ENCODE results near the gene OR9Q1.

Gene OR9Q1

GRCh38 chr11:58003591-58003990, 20.1 kb upstream of the OR9Q1 start:
- H3K4me3 ChIP-seq (ENCODE audit: control insufficient read depth, low read depth, low read length) = no peak overlapping the region
- no peak for DNase-seq (ENCODE audit: low read depth)
- TF ChIP-seq, protein P1, sequence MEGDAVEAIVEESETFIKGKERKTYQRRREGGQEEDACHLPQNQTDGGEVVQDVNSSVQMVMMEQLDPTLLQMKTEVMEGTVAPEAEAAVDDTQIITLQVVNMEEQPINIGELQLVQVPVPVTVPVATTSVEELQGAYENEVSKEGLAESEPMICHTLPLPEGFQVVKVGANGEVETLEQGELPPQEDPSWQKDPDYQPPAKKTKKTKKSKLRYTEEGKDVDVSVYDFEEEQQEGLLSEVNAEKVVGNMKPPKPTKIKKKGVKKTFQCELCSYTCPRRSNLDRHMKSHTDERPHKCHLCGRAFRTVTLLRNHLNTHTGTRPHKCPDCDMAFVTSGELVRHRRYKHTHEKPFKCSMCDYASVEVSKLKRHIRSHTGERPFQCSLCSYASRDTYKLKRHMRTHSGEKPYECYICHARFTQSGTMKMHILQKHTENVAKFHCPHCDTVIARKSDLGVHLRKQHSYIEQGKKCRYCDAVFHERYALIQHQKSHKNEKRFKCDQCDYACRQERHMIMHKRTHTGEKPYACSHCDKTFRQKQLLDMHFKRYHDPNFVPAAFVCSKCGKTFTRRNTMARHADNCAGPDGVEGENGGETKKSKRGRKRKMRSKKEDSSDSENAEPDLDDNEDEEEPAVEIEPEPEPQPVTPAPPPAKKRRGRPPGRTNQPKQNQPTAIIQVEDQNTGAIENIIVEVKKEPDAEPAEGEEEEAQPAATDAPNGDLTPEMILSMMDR (conservative IDR thresholded peaks at IDR 0.05; ENCODE audit: control insufficient read depth, insufficient read depth, low read depth, low read length) = no peak

DNA sequence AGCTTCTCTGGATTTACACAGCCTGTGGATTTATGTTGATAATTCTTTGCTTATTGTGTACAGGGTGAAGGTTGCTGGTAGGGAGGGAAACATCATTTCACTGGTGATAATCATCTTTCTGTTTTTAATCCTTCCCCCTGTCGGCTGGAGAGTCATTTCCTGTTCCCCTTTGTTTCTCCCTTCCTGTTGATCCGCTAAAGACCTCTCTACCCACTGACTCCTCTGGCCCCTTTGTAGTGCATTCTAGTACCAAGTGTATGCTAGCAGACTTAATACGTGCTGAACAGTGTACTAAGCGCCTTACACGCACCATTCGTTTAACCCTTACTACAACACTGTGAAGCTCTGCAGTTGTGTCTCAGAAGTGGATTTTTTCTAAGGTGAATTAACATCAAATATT, 19.0 kb upstream of the OR9Q1 start:
- no peak for DNase-seq (ENCODE audit: low read depth)
- no peak overlapping the region for H3K4me3 ChIP-seq (ENCODE audit: control insufficient read depth, low read depth, low read length)
- TF ChIP-seq, protein P1 (conservative IDR thresholded peaks at IDR 0.05; ENCODE audit: control insufficient read depth, insufficient read depth, low read depth, low read length) = no peak

DNA sequence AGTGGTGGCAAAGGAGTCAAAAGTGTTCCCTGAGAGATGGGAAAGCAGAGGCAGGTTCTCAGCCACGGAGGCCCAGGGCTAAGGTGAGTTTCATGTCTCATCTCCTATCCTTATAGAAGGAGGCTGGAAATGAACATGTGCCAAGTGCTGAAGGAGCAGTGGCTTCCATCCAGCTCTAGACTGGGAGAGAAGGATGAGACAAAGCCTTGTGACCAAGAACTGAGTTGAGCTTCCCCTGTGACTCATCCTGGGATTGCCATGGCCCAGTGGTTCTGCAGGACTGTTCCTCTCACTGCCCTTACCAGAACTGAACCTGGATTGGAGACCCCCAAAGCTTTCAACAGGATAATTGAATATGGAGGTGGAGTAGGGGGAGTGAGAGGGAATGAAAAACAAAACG, 16.7 kb upstream of the OR9Q1 start:
- no peak overlapping the region for H3K4me3 ChIP-seq (ENCODE audit: control insufficient read depth, low read depth, low read length)
- TF ChIP-seq, protein P1 (conservative IDR thresholded peaks at IDR 0.05; ENCODE audit: control insufficient read depth, insufficient read depth, low read depth, low read length) = no peak
- DNase-seq (ENCODE audit: low read depth) = peak; percentile 63

DNA sequence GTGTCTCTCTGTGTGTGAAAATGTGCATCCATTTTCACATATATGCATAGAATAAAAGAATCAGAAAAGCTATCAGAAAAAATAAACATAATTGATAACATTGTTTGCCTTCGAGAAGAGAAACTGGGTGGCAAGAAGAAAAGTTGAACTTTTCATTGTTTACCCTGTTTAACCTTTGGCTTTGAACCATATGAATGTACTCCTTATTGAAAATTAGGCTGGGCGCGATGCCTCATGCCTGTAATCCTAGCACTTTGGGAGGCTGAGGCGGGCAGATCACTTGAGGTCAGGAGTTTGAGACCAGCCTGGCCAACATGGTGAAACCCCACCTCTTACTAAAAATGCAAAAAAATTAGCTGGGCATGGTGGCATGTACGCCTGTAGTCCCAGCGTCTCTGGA, 11.9 kb upstream of the OR9Q1 start:
- no peak for DNase-seq (ENCODE audit: low read depth)
- TF ChIP-seq, protein P1 (conservative IDR thresholded peaks at IDR 0.05; ENCODE audit: control insufficient read depth, insufficient read depth, low read depth, low read length) = no peak
- H3K4me3 ChIP-seq (ENCODE audit: control insufficient read depth, low read depth, low read length) = no peak overlapping the region

DNA sequence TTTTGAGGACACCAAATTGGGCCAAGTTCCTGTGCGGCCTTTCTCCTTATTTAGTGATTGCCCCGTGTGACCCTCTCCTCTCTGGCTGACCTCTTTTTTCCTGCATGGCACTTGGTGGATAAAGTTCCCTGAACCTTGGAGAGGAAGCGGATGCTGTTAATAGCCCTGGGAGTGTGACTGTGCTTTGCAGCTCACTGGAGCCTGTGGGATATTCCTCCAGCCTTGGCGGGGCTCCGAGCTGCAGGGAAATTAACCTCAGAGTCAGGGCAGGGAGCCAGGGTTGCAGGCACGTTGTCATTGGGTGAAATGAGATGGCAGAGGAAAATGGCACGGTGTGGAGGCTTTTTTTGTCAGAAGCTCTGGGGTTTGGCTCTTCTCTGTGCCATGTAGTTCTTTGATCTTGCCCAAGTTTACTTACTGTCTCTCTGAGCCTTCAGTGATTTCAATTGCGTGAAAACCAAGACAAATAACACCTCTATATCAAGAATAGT, 965 bp downstream of the OR9Q1 start:
- TF ChIP-seq, protein P1 (conservative IDR thresholded peaks at IDR 0.05; ENCODE audit: control insufficient read depth, insufficient read depth, low read depth, low read length) = no peak
- DNase-seq (ENCODE audit: low read depth) = peak; percentile 56
- H3K4me3 ChIP-seq (ENCODE audit: control insufficient read depth, low read depth, low read length) = no peak overlapping the region

GRCh38 chr11:58027341-58027740, 3.7 kb downstream of the OR9Q1 start:
- DNase-seq (ENCODE audit: low read depth) = peak; percentile 43
- TF ChIP-seq, protein P1 (conservative IDR thresholded peaks at IDR 0.05; ENCODE audit: control insufficient read depth, insufficient read depth, low read depth, low read length) = no peak

More at GRCh38 chr11:58027341-58027740, 3.7 kb downstream of the OR9Q1 start:
- no peak overlapping the region for H3K4me3 ChIP-seq (ENCODE audit: control insufficient read depth, low read depth, low read length)

All from fibroblast of mammary gland (primary cell).